WI38 (cell line): ENCODE measurements around the gene KLHDC3.
A peak's percentile ranks its signal among the peaks of the same experiment; 100 is the strongest.

Source experiments
- H3K4me3 ChIP-seq: 2 replicates; pipeline ENCODE4 v1.5.1; 2011; ENCODE audit warnings: low read depth, mild to moderate bottlenecking, control low read depth, low read length
- TF ChIP-seq, protein P1 (sequence below): IDR thresholded peaks from 2 replicates; pipeline ENCODE4 v1.5.1; 2012; ENCODE audit warnings: low read depth, mild to moderate bottlenecking, control low read depth, low read length

Gene KLHDC3

DNA sequence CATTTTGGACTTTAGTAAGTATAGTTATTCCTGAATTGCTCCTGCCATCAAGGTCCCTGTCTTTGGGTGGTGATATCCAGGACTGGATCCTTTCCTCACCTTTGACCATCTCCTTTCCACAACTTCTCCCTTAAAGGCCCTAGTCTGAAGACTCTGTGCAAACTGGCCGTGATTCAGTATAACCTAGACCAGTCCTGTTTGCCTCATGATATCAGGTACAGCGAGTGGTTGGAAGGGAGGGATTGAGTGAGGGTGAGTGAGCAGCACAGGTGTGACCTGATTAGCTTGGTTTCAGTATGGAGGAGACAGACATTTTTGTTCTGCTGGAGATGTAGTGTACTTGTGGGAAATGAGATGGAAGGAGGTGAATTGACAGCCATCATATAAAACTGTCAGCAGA is 5.1 kb downstream of the KLHDC3 start:
- TF ChIP-seq, protein P1, sequence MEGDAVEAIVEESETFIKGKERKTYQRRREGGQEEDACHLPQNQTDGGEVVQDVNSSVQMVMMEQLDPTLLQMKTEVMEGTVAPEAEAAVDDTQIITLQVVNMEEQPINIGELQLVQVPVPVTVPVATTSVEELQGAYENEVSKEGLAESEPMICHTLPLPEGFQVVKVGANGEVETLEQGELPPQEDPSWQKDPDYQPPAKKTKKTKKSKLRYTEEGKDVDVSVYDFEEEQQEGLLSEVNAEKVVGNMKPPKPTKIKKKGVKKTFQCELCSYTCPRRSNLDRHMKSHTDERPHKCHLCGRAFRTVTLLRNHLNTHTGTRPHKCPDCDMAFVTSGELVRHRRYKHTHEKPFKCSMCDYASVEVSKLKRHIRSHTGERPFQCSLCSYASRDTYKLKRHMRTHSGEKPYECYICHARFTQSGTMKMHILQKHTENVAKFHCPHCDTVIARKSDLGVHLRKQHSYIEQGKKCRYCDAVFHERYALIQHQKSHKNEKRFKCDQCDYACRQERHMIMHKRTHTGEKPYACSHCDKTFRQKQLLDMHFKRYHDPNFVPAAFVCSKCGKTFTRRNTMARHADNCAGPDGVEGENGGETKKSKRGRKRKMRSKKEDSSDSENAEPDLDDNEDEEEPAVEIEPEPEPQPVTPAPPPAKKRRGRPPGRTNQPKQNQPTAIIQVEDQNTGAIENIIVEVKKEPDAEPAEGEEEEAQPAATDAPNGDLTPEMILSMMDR = no peak
- no peak overlapping the region for H3K4me3 ChIP-seq

DNA sequence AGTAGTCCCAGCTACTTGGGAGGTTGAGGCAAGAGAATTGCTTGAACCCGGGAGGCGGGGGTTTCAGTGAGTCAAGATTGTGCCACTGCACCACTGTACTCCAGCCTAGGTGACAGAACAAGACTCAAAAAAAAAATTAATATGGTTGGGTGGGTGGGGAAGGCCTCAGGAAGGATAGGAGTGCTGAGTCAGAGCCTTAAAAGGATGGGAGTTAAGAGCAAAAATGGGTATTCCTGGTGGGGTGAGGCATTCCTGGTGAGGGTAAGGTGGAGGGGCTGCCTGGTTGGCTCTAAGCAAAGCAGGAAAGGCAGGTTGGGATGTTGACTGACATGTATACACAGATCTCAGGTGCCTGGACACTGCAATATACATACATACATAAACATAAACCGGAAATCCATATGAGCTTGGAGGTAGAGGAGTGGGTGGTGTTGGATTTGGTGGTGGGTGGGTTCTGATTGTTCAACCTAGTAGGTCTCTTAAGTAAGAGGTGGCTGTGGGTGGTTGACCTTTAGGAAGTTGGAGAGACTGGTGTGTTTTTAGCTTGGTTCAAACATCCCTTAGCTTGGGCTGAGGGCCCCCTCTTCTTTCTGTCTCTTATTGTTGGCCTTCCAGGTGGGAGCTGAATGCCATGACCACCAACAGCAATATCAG is 6.1 kb downstream of the KLHDC3 start:
- TF ChIP-seq, protein P1 = no peak
- H3K4me3 ChIP-seq = no peak overlapping the region

DNA sequence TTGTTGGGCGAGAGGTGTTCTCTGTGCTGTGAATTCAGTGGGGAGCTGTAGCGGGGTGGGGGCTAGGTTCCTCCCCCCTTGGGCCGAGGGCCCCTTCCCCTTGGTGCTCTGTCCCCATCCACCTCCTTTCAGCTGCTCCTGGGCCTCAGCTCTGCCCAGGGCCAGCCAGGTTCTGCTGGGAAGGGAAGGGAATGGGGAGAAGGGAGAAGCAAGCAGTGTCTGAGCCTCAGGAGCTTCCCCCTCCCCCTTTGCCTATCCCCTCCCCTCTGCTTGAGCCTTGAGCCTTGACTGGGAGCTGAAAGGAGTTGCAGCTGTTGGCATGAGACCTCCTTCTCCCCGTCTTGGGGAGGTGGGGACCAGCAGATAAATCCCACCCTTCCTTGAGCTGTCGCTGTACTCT is 6.8 kb downstream of the KLHDC3 start:
- peak overlapping the region; percentile 97 for H3K4me3 ChIP-seq
- TF ChIP-seq, protein P1 = no peak

DNA sequence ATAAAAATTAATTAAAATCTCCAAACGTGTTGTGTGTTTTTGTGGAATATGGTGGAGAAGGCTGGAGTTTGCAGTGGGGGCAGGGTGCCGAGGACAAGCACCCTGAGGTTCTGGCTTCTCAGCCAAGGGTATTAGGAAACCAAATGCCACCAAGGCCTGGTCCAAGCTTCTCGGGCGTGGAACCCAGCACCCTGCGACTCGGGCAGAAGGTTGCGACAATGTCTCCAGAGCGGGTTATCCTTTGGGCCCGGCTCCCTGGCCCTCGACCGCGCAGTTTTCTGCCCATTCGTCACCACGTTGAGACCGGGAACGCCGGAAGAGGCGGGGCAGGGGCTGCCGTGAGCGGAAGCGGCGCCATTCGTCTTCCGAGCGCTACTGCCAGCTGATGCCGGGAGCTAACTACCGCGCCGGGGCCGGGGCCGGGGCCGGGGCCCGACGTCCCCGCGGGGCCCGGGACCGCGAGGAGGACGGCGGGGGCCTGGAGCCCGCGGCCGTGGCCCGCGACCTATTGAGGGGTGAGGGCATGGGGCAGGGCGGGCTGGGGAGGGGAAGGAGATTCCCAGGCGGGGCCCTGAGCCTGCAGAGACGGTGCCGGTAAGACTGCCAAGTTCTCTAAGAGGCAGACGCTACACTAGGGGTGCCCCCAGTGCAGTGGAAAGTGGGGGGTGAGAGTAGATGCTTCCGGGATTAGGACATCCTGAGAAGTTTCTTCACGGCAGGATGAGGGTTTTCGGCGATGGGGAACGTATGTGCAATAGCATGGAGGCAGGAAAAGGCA is 7.4 kb downstream of the KLHDC3 start, which contains the start of gene RRP36:
TSS of gene RRP36 (plus strand) at position 354 of the 778 bp plus-strand sequence. CDS start at position 386, 32 bp downstream.
- TF ChIP-seq, protein P1 = no peak
- H3K4me3 ChIP-seq = peak within 1 kb of the TSS; percentile 97

DNA sequence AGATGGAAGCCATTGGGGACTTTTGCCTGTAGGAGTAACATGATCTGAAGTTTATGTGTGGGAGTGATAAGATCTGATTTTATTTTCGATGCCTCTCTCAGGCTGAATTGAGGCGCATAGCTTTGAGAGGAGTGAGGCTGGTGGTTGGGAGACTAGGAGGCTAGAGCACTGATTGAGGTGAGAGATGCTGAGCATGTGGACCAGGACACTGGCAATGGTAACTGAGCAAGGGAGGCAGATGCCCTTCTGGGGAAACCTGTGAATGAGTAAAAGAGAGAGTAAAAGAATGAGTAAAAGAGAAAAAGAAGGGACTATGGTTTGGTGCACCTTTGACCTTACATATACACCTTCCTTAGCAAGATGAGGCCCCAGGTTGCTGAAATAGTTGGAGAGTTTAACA is 10.4 kb downstream of the KLHDC3 start:
- TF ChIP-seq, protein P1 = no peak
- no peak overlapping the region for H3K4me3 ChIP-seq

DNA sequence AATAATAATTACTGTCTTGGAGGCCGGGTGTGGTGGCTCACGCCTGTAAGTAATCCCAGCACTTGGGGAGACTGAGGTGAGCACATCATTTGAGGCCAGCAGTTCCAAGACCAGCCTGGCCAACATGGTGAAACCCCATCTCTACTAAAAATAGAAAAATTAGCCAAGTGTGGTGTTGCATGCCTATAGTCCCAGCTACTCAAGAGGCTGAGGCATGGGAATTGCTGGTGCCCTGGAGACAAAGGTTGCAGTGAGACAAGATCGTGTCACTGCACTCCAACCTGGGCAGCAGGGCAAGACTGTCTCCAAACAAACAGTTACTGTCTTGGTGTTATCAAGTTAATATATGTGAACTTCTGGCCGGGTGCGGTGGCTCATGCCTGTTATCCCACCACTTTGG is 12.3 kb downstream of the KLHDC3 start:
- H3K4me3 ChIP-seq = no peak overlapping the region
- TF ChIP-seq, protein P1 = no peak

DNA sequence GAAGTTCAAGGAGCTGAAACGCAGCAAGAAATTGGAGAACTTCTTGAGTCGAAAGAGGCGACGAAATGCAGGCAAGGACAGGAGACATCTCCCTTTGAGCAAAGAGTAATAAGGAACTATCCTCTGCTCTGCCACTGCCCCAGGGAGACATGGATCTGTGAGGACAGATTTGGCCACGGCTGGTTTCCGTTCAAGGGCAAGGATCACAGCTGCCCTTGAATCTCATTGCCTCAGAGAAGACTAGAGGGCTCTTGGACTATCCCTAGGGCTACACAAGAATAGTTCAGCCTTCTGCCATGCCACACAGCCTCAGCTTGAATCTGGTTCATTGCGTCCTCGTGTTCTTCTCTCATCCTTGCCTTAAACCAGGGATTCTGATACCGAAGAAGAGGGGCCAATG is 15.1 kb downstream of the KLHDC3 start:
- no peak overlapping the region for H3K4me3 ChIP-seq
- TF ChIP-seq, protein P1 = no peak
